ENCODE results near the gene SFT2D2. TPM values are rescaled to one million over a fixed set of nuclear protein-coding genes. Genes with fewer than 3 reads are reported as not detected.

SFT2D2 gene
- total RNA-seq, 4 donors from 2014 or later = 42.5 to 77.9 (median 58.4) TPM

DNA sequence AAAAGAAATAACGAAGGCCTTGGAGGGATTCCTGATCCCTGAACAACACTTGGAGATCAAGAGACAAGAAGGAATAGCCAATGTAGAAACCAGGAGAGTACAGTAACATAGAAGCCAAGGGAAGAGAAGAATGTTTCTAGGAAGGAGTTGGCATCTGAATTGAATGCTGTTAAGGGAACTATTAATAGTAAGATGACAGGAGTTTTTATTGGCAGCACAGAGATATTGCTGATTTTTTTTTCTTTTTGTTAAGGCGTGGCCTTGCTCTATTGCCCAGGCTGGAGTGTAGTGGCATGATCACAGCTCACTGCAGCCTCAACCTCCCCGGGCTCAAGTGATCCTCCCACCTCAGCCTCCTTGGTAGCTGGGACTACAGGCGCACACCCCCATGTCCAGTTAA is 9.6 kb upstream of the SFT2D2 start:
- Histone ChIP-seq H3K9me3 (peaks cover 4% of the 10 kb centered on the region), H3K36me3 (no peaks in the 10 kb centered on the region), H3K27me3 (no peaks in the 10 kb centered on the region), H3K27ac (no peak overlapping the region), H3K4me1 (no peaks in the 10 kb centered on the region), H3K4me3 (no peak overlapping the region)
- no peak for DNase-seq (ENCODE audit: low spot score in 2 of 2)
- no peak for TF ChIP-seq EP300 (IDR thresholded peaks at IDR 0.05)
- TF ChIP-seq POLR2AphosphoS5 (IDR thresholded peaks at IDR 0.05) = no peak
- TF ChIP-seq, protein P1, sequence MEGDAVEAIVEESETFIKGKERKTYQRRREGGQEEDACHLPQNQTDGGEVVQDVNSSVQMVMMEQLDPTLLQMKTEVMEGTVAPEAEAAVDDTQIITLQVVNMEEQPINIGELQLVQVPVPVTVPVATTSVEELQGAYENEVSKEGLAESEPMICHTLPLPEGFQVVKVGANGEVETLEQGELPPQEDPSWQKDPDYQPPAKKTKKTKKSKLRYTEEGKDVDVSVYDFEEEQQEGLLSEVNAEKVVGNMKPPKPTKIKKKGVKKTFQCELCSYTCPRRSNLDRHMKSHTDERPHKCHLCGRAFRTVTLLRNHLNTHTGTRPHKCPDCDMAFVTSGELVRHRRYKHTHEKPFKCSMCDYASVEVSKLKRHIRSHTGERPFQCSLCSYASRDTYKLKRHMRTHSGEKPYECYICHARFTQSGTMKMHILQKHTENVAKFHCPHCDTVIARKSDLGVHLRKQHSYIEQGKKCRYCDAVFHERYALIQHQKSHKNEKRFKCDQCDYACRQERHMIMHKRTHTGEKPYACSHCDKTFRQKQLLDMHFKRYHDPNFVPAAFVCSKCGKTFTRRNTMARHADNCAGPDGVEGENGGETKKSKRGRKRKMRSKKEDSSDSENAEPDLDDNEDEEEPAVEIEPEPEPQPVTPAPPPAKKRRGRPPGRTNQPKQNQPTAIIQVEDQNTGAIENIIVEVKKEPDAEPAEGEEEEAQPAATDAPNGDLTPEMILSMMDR (IDR thresholded peaks at IDR 0.05) = no peak
- no peak for TF ChIP-seq POLR2A (IDR thresholded peaks at IDR 0.05)
- WGBS = 72% methylated on average over 4 of the region's 4 CpGs

DNA sequence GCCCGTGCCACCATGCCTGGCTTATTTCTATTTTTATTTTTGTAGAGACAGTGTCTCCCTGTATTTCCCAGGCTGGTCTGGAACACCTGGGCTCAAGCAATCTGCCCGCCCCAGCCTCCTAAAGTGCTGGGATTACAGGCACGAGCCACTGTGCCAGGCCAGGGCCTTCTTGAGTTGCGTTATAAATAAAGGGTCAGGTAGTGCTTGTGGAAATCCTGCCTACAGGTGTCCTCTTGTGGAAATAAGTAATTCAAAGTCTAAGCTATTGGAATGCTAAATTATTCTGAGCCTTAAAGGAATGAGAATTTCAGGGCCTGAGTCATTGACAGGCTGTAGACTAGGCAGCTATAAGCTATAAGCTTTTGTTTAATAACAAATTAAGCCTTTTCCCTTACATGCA is 8.1 kb upstream of the SFT2D2 start:
- 98% methylated on average over 4 of the region's 4 CpGs for WGBS
- DNase-seq (ENCODE audit: low spot score in 2 of 2) = no peak
- Histone ChIP-seq H3K4me3 (no peak overlapping the region), H3K4me1 (no peaks in the 10 kb centered on the region), H3K27me3 (no peaks in the 10 kb centered on the region), H3K27ac (no peak overlapping the region), H3K36me3 (no peaks in the 10 kb centered on the region), H3K9me3 (no peaks in the 10 kb centered on the region)
- TF ChIP-seq, protein P1 (IDR thresholded peaks at IDR 0.05) = no peak
- no peak for TF ChIP-seq EP300 (IDR thresholded peaks at IDR 0.05)
- no peak for TF ChIP-seq POLR2AphosphoS5 (IDR thresholded peaks at IDR 0.05)
- no peak for TF ChIP-seq POLR2A (IDR thresholded peaks at IDR 0.05)

GRCh38 chr1:168218658-168219057 is 7.1 kb upstream of the SFT2D2 start:
- Histone ChIP-seq H3K27ac (no peak overlapping the region), H3K4me3 (no peak overlapping the region), H3K9me3 (no peaks in the 10 kb centered on the region), H3K27me3 (no peaks in the 10 kb centered on the region), H3K36me3 (no peaks in the 10 kb centered on the region), H3K4me1 (no peaks in the 10 kb centered on the region)
- no peak for DNase-seq (ENCODE audit: low spot score in 2 of 2)
- TF ChIP-seq POLR2AphosphoS5 (IDR thresholded peaks at IDR 0.05) (no peak), EP300 (IDR thresholded peaks at IDR 0.05) (no peak), POLR2A (IDR thresholded peaks at IDR 0.05) (no peak)
- TF ChIP-seq, protein P1 (IDR thresholded peaks at IDR 0.05) = no peak
- WGBS = 88% methylated on average over 4 of the region's 4 CpGs

DNA sequence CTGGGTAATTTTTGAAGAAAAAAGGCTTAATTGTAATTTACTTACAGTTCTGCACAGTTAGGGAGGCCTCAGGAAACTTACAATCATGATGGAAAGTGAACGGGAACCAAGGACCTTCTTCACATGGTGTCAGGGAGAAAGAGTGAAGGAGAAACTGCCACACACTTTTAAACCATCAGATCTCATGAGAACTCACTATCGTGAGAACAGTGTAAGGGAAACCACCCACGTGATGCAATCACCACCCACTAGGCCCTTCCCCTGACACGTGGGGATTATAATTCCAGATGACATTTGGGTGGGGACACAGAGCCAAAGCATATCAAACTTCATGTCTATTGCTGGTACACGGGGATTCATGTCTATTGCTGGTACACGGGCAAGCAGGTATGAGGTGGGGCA is 5.3 kb upstream of the SFT2D2 start:
- WGBS = 55% methylated on average over 6 of the region's 6 CpGs
- TF ChIP-seq, protein P1 (IDR thresholded peaks at IDR 0.05) = no peak
- TF ChIP-seq POLR2A (IDR thresholded peaks at IDR 0.05) (no peak), EP300 (IDR thresholded peaks at IDR 0.05) (no peak)
- Histone ChIP-seq H3K4me1 (peaks cover 6% of the 10 kb centered on the region), H3K9me3 (no peaks in the 10 kb centered on the region), H3K27me3 (no peaks in the 10 kb centered on the region), H3K4me3 (no peak overlapping the region), H3K36me3 (no peaks in the 10 kb centered on the region), H3K27ac (no peak overlapping the region)
- DNase-seq (ENCODE audit: low spot score in 2 of 2) = no peak

- Histone ChIP-seq H3K4me1 (peaks cover 8% of the 10 kb centered on the region), H3K36me3 (no peaks in the 10 kb centered on the region), H3K27ac (no peak overlapping the region), H3K4me3 (no peak overlapping the region), H3K9me3 (no peaks in the 10 kb centered on the region), H3K27me3 (no peaks in the 10 kb centered on the region)
- 93% methylated on average over 2 of the region's 2 CpGs for WGBS
- DNase-seq (ENCODE audit: low spot score in 2 of 2) = no peak
- TF ChIP-seq EP300 (IDR thresholded peaks at IDR 0.05) (no peak), POLR2A (IDR thresholded peaks at IDR 0.05) (no peak), POLR2AphosphoS5 (IDR thresholded peaks at IDR 0.05) (no peak)
- TF ChIP-seq, protein P1 (IDR thresholded peaks at IDR 0.05) = no peak
Measured at GRCh38 chr1:168221275-168221674, 4.5 kb upstream of the SFT2D2 start.

Measured in suprapubic skin (tissue), 4 donors.